Limb (tissue), 2 donors: ENCODE results near the gene HOXC12.

Experiments
- DNase-seq, 2 donors: peaks; one replicate each; pipeline ENCODE4 v3.0.0-alpha.2; 2016; ENCODE audit errors: extremely low spot score in 2 of 2

HOXC12 gene

GRCh38 chr12:53971686-53972085 lies 17.0 kb downstream of the HOXC12 start:
- no peak for DNase-seq

GRCh38 chr12:53972152-53972702 lies 17.5 kb downstream of the HOXC12 start:
- DNase-seq: no peak

- DNase-seq: no peak
Measured at GRCh38 chr12:53972722-53973235, 18.1 kb downstream of the HOXC12 start, which contains the start of gene HOXC11. Gene HOXC11 (plus strand): TSS chr12:53973126. CDS start chr12:53973242, 116 bp downstream.

- DNase-seq: no peak
Measured at GRCh38 chr12:53973236-53974042, 18.7 kb downstream of the HOXC12 start.

GRCh38 chr12:53974084-53975063 lies 19.7 kb downstream of the HOXC12 start, which contains the start of gene HOTAIR:
Gene HOTAIR (minus strand): TSS chr12:53974954.
- DNase-seq: no peak

GRCh38 chr12:53975064-53975471 lies 20.4 kb downstream of the HOXC12 start:
- DNase-seq: no peak

- DNase-seq: no peak
Measured at GRCh38 chr12:53975479-53976152, 20.9 kb downstream of the HOXC12 start.

GRCh38 chr12:53976172-53976822 lies 21.6 kb downstream of the HOXC12 start:
- DNase-seq: peak in 1 of 2 donors; percentile 77

- no peak for DNase-seq
Measured at GRCh38 chr12:53976823-53977595, 22.3 kb downstream of the HOXC12 start.

- no peak for DNase-seq
Measured at GRCh38 chr12:53977596-53978445, 23.1 kb downstream of the HOXC12 start.

- DNase-seq: no peak
Measured at GRCh38 chr12:53978477-53979356, 24.0 kb downstream of the HOXC12 start.

- DNase-seq: no peak
Measured at GRCh38 chr12:53980104-53980801, 25.6 kb downstream of the HOXC12 start.

GRCh38 chr12:53980802-53981496 lies 26.2 kb downstream of the HOXC12 start:
- DNase-seq: no peak

GRCh38 chr12:53981634-53982565 lies 27.2 kb downstream of the HOXC12 start:
- DNase-seq: no peak
